ENCODE measurements around the gene ZNF283. TPM values are rescaled to one million over a fixed set of nuclear protein-coding genes. Genes with fewer than 3 reads are reported as not detected.
"Not testable (repeated sequence)": the region's sequence is repeated elsewhere in the genome, so short reads cannot be mapped to it uniquely, and the experiment has no call there.

Gene ZNF283
- total and polyA plus RNA-seq, 2 experiments from 2014 or later, result 9.8 to 26.8 TPM

- Histone ChIP-seq H3K4me1 (ENCODE audit: low read depth) (no peaks in the 10 kb centered on the region), H3K27ac (no peak overlapping the region), H3K36me3 (no peaks in the 10 kb centered on the region), H3K4me3 (no peak overlapping the region), H3K27me3 (no peaks in the 10 kb centered on the region), H3K9me3 (ENCODE audit: low read depth) (no peaks in the 10 kb centered on the region)
- DNase-seq (ENCODE audit: low read depth in 1 of 2, low spot score in 1 of 2), result peak; percentile 61 to 72
- peak; percentile 57 for TF ChIP-seq CTCF (IDR thresholded peaks at IDR 0.05; ENCODE audit: low read depth, low read length)
Measured at GRCh38 chr19:43809762-43810696, 17.1 kb upstream of the ZNF283 start.

GRCh38 chr19:43811837-43812236 is 15.3 kb upstream of the ZNF283 start:
- Histone ChIP-seq H3K4me1 (ENCODE audit: low read depth) (no peaks in the 10 kb centered on the region), H3K36me3 (no peaks in the 10 kb centered on the region), H3K9me3 (ENCODE audit: low read depth) (no peaks in the 10 kb centered on the region), H3K27me3 (no peaks in the 10 kb centered on the region), H3K4me3 (no peak overlapping the region), H3K27ac (no peak overlapping the region)
- TF ChIP-seq CTCF (IDR thresholded peaks at IDR 0.05; ENCODE audit: low read depth, low read length), result no peak
- no peak for DNase-seq (ENCODE audit: low read depth in 1 of 2, low spot score in 1 of 2)

- H3K27me3 ChIP-seq, result no peaks in the 10 kb centered on the region
- H3K9me3 ChIP-seq (ENCODE audit: low read depth), result no peaks in the 10 kb centered on the region
- H3K36me3 ChIP-seq, result no peaks in the 10 kb centered on the region
- H3K4me3 ChIP-seq, result no peak overlapping the region
- TF ChIP-seq CTCF (IDR thresholded peaks at IDR 0.05; ENCODE audit: low read depth, low read length), result no peak
- H3K4me1 ChIP-seq (ENCODE audit: low read depth), result no peaks in the 10 kb centered on the region
- DNase-seq (ENCODE audit: low read depth in 1 of 2, low spot score in 1 of 2), result no peak
- no peak overlapping the region for H3K27ac ChIP-seq
Measured at GRCh38 chr19:43812259-43812658, 14.9 kb upstream of the ZNF283 start.

GRCh38 chr19:43812688-43813087 is 14.4 kb upstream of the ZNF283 start:
- no peaks in the 10 kb centered on the region for H3K27me3 ChIP-seq
- no peak for TF ChIP-seq CTCF (IDR thresholded peaks at IDR 0.05; ENCODE audit: low read depth, low read length)
- no peak overlapping the region for H3K4me3 ChIP-seq
- no peaks in the 10 kb centered on the region for H3K36me3 ChIP-seq
- no peak for DNase-seq (ENCODE audit: low read depth in 1 of 2, low spot score in 1 of 2)
- no peaks in the 10 kb centered on the region for H3K4me1 ChIP-seq (ENCODE audit: low read depth)
- no peaks in the 10 kb centered on the region for H3K9me3 ChIP-seq (ENCODE audit: low read depth)
- H3K27ac ChIP-seq, result no peak overlapping the region

- no peak for TF ChIP-seq CTCF (IDR thresholded peaks at IDR 0.05; ENCODE audit: low read depth, low read length)
- H3K9me3 ChIP-seq (ENCODE audit: low read depth), result no peaks in the 10 kb centered on the region
- H3K27me3 ChIP-seq, result no peaks in the 10 kb centered on the region
Measured at GRCh38 chr19:43814663-43815352, 12.3 kb upstream of the ZNF283 start.

GRCh38 chr19:43817454-43817853 is 9.7 kb upstream of the ZNF283 start:
- H3K27me3 ChIP-seq; H3K9me3 ChIP-seq (ENCODE audit: low read depth); H3K4me1 ChIP-seq (ENCODE audit: low read depth); DNase-seq (ENCODE audit: low read depth in 1 of 2, low spot score in 1 of 2); H3K4me3 ChIP-seq; H3K27ac ChIP-seq; H3K36me3 ChIP-seq: not testable (repeated sequence)

More at GRCh38 chr19:43814663-43815352, 12.3 kb upstream of the ZNF283 start:
- Histone ChIP-seq H3K36me3 (no peaks in the 10 kb centered on the region), H3K4me1 (ENCODE audit: low read depth) (no peaks in the 10 kb centered on the region), H3K27ac (no peak overlapping the region), H3K4me3 (no peak overlapping the region)
- DNase-seq (ENCODE audit: low read depth in 1 of 2, low spot score in 1 of 2), result no peak

Data from cardiac muscle cell (in vitro differentiated cells and primary cell).